H1 (cell line): ENCODE data around the gene MBP. TPM values are rescaled to one million over a fixed set of nuclear protein-coding genes. Genes with fewer than 3 reads are reported as not detected.

Source experiments
- CTCF ChIA-PET: fragments of 300-600 bp; sonication (Branson Sonifier 250); formaldehyde crosslinking; loops from one replicate; lab custom pipeline; 2021; ENCODE audit not compliant: partially characterized antibody; lab: Charles Lee
- POLR2A ChIA-PET: fragments of 300-600 bp; sonication (Branson Sonifier 250); formaldehyde crosslinking; loops from one replicate; lab custom pipeline; 2021; ENCODE audit warnings: inconsistent platforms; ENCODE audit not compliant: partially characterized antibody; lab: Charles Lee
- DNase-seq, 2 experiments: peaks; one replicate each; pipeline versions ENCODE4 v3.0.0 to v3.0.0-alpha.2; 2010 to 2022; ENCODE audit warnings: low spot score in 2 of 2, low read depth in 1 of 2, mixed read lengths in 1 of 2
- FAIRE-seq: peaks from 2 replicates; lab custom pipeline; 2011; peaks lifted over from hg19 to GRCh38; lab: Jason Lieb, UNC
- H2AFZ ChIP-seq: 2 replicates; pipeline ENCODE4 v1.8.1; 2012; ENCODE audit warnings: low read length, inconsistent platforms
- H2AK5ac ChIP-seq: 2 replicates; pipeline ENCODE4 v1.6.1; 2013; ENCODE audit warnings: low read depth, low read length
- H2BK120ac ChIP-seq: replicated peaks from 2 replicates; pipeline ENCODE3; 2013; ENCODE audit warnings: low read depth, low read length, inconsistent platforms
- H2BK12ac ChIP-seq: 2 replicates; pipeline ENCODE4 v1.6.1; 2013; ENCODE audit warnings: low read depth, low read length
- H2BK15ac ChIP-seq: 2 replicates; pipeline ENCODE4 v1.6.1; 2013; ENCODE audit warnings: low read length
- H2BK20ac ChIP-seq: 2 replicates; pipeline ENCODE4 v1.6.1; 2013; ENCODE audit warnings: low read length
- H2BK5ac ChIP-seq: 2 replicates; pipeline ENCODE4 v1.6.1; 2013; ENCODE audit warnings: low read depth, low read length
- H3K14ac ChIP-seq: 2 replicates; pipeline ENCODE4 v1.6.1; 2013; ENCODE audit warnings: inconsistent platforms; ENCODE audit not compliant: insufficient read length
- H3K18ac ChIP-seq: 2 replicates; pipeline ENCODE4 v1.6.1; 2013; ENCODE audit warnings: low read length; ENCODE audit errors: extremely low read depth
- H3K23ac ChIP-seq: 2 replicates; pipeline ENCODE4 v1.6.1; 2013; ENCODE audit warnings: inconsistent platforms; ENCODE audit not compliant: insufficient read length
- H3K23me2 ChIP-seq: 2 replicates; pipeline ENCODE4 v1.6.1; 2013; ENCODE audit warnings: low read depth, low read length
- H3K27ac ChIP-seq: 2 replicates; pipeline ENCODE4 v1.6.1; 2011; ENCODE audit warnings: low read depth, low read length, inconsistent platforms
- H3K27me3 ChIP-seq, 4 experiments: replicated peaks in 1 of 4; 1 replicate in 1 of 4; 2 replicates in 3 of 4; pipeline versions ENCODE4 v1.6.1 to v1.8.1; 2011 to 2013; ENCODE audit warnings: low read length in 3 of 4, mild to moderate bottlenecking in 3 of 4, inconsistent platforms in 2 of 4, mixed read lengths in 2 of 4, moderate library complexity in 1 of 4; ENCODE audit not compliant: control insufficient read depth in 3 of 4, insufficient read depth in 3 of 4; ENCODE audit errors: extremely low read depth in 1 of 4
- H3K36me3 ChIP-seq, 4 experiments: 2 replicates each; pipeline versions ENCODE4 v1.6.1 to v1.8.1; 2011 to 2013; ENCODE audit warnings: mild to moderate bottlenecking in 4 of 4, low read length in 3 of 4, moderate library complexity in 2 of 4, control low read depth in 1 of 4, inconsistent platforms in 1 of 4; ENCODE audit not compliant: insufficient read depth in 4 of 4, control insufficient read depth in 2 of 4
- H3K4ac ChIP-seq: replicated peaks from 2 replicates; pipeline ENCODE3; 2013; ENCODE audit warnings: low read length, low read depth, mixed read lengths, inconsistent platforms; ENCODE audit not compliant: insufficient read length
- H3K4me1 ChIP-seq, 4 experiments: replicated peaks in 1 of 4; 1 replicate in 1 of 4; 2 replicates in 3 of 4; pipeline versions ENCODE4 v1.6.1 to v1.8.1; 2011 to 2013; ENCODE audit warnings: low read length in 3 of 4, inconsistent platforms in 2 of 4, mixed read lengths in 1 of 4; ENCODE audit not compliant: insufficient read depth in 4 of 4, control insufficient read depth in 3 of 4
- H3K4me2 ChIP-seq, 2 experiments: 2 replicates each; pipeline versions ENCODE4 v1.6.1 to v1.8.1; 2011 to 2013; ENCODE audit warnings: low read depth in 2 of 2, low read length in 2 of 2, control low read depth in 1 of 2, inconsistent platforms in 1 of 2, mild to moderate bottlenecking in 1 of 2; ENCODE audit not compliant: insufficient read depth in 1 of 2
- H3K4me3 ChIP-seq, 4 experiments: fragments of 200-600, 300-600 bp in 1 of 4; sonication (generic), shearing (Covaris generic), sonication (Bioruptor Twin) in 1 of 4; 2 replicates each; pipeline versions ENCODE4 v1.5.1 to v1.8.1; 2011 to 2016; ENCODE audit warnings: low read length in 4 of 4, low read depth in 3 of 4, control low read depth in 2 of 4, inconsistent platforms in 2 of 4, mild to moderate bottlenecking in 2 of 4, mixed read lengths in 1 of 4, moderate library complexity in 1 of 4; ENCODE audit not compliant: insufficient read depth in 2 of 4; ENCODE audit errors: extremely low read depth in 1 of 4
- H3K56ac ChIP-seq: replicated peaks from 2 replicates; pipeline ENCODE3; 2013; ENCODE audit warnings: low read depth, mild to moderate bottlenecking, mixed read lengths, low read length, inconsistent platforms; ENCODE audit not compliant: insufficient read length
- H3K79me1 ChIP-seq: 2 replicates; pipeline ENCODE4 v1.6.1; 2013; ENCODE audit warnings: low read depth, low read length, control low read depth
- H3K79me2 ChIP-seq, 2 experiments: 2 replicates each; pipeline versions ENCODE4 v1.6.1 to v1.8.1; 2012 to 2013; ENCODE audit warnings: low read length in 2 of 2, mild to moderate bottlenecking in 2 of 2, inconsistent platforms in 1 of 2; ENCODE audit not compliant: insufficient read depth in 2 of 2, control insufficient read depth in 1 of 2
- H3K9ac ChIP-seq, 4 experiments: replicated peaks in 1 of 4; 1 replicate in 1 of 4; 2 replicates in 3 of 4; pipeline versions ENCODE4 v1.6.1 to v1.8.1; 2011 to 2013; ENCODE audit warnings: low read depth in 3 of 4, low read length in 3 of 4, control low read depth in 2 of 4, mild to moderate bottlenecking in 2 of 4, moderate library complexity in 2 of 4, inconsistent platforms in 1 of 4; ENCODE audit errors: extremely low read depth in 1 of 4
- H3K9me3 ChIP-seq, 2 experiments: 2 replicates each; pipeline versions ENCODE4 v1.6.1 to v1.8.1; 2012 to 2013; ENCODE audit warnings: mild to moderate bottlenecking in 2 of 2, moderate library complexity in 2 of 2, control low read depth in 1 of 2, inconsistent platforms in 1 of 2, low read depth in 1 of 2, low read length in 1 of 2, mixed read lengths in 1 of 2; ENCODE audit not compliant: insufficient read depth in 2 of 2
- H4K20me1 ChIP-seq, 2 experiments: replicated peaks in 1 of 2; 2 replicates each; pipeline versions ENCODE3 to v1.8.1; 2011 to 2013; ENCODE audit warnings: inconsistent platforms in 2 of 2, low read length in 2 of 2, mild to moderate bottlenecking in 1 of 2; ENCODE audit not compliant: insufficient read depth in 2 of 2, control insufficient read depth in 1 of 2
- H4K5ac ChIP-seq: 2 replicates; pipeline ENCODE4 v1.6.1; 2013; ENCODE audit warnings: low read length, low read depth, mixed read lengths, inconsistent platforms; ENCODE audit not compliant: insufficient read length
- H4K8ac ChIP-seq: 2 replicates; pipeline ENCODE4 v1.8.0; 2013; ENCODE audit warnings: mild to moderate bottlenecking, moderate library complexity, low read length, inconsistent platforms; ENCODE audit not compliant: insufficient read depth; ENCODE audit errors: extremely low read depth
- H4K91ac ChIP-seq: replicated peaks from 2 replicates; pipeline ENCODE3; 2013; ENCODE audit warnings: low read length, mixed read lengths, inconsistent platforms; ENCODE audit not compliant: insufficient read length
- CBX5 ChIP-seq: fragments of 300-800, 300-1000 bp; sonication (generic); IDR thresholded peaks from 2 replicates; pipeline ENCODE4 v1.7.1; 2016; ENCODE audit warnings: antibody characterized with exemption, low read length, low read depth
- GTF2F1 ChIP-seq: IDR thresholded peaks from 2 replicates; pipeline ENCODE4 v1.6.1; 2012; ENCODE audit warnings: low read depth, low read length, improper control_type of control experiment, borderline replicate concordance
- JUN ChIP-seq: IDR thresholded peaks from 2 replicates; pipeline ENCODE4 v1.6.1; 2011; ENCODE audit warnings: low read depth, mild to moderate bottlenecking, improper control_type of control experiment, low read length
- NRF1 ChIP-seq: IDR thresholded peaks from 2 replicates; pipeline ENCODE4 v1.6.1; 2011; ENCODE audit warnings: mild to moderate bottlenecking, low read depth, low read length, improper control_type of control experiment
- RBBP5 ChIP-seq: IDR thresholded peaks from 2 replicates; pipeline ENCODE4 v1.7.1; 2012; ENCODE audit warnings: low read depth, mild to moderate bottlenecking, inconsistent platforms, low read length, moderate library complexity, borderline replicate concordance
- SP1 ChIP-seq: IDR thresholded peaks from 2 replicates; pipeline ENCODE4 v1.6.1; 2011; ENCODE audit warnings: low read depth, low read length
- SP2 ChIP-seq: IDR thresholded peaks from 2 replicates; pipeline ENCODE4 v1.6.1; 2012; ENCODE audit warnings: mild to moderate bottlenecking, low read length, inconsistent platforms
- TBP ChIP-seq: IDR thresholded peaks from 2 replicates; pipeline ENCODE4 v1.6.1; 2011; ENCODE audit warnings: low read depth, low read length, improper control_type of control experiment
- WGBS, 2 experiments: shearing (Covaris generic) in 1 of 2; methylation state at CpG; one replicate each; pipeline versions ENCODE4 v1.1.6 to v1.1.7; 2013 to 2015; ENCODE audit warnings: low lambda C conversion rate in 2 of 2, mixed read lengths in 2 of 2, inconsistent platforms in 1 of 2, low coverage in 1 of 2, missing lambda C conversion rate in 1 of 2; ENCODE audit not compliant: insufficient replicate concordance in 2 of 2, insufficient coverage in 1 of 2, insufficient read length in 1 of 2; ENCODE audit errors: extremely low coverage in 1 of 2, missing lambda C conversion rate in 1 of 2; 5-methylcytosine and 5-hydroxymethylcytosine counted together
- polyA plus RNA-seq, 7 experiments: library from polyadenylated mRNA; depleted of rRNA in 3 of 7; stranded (reverse) in 5 of 7; unstranded in 2 of 7; fragments of >200 nt in 5 of 7; fragments of 200-250 nt in 2 of 7; gene quantifications; 1 replicate in 5 of 7; 2 replicates in 1 of 7; 4 replicates in 1 of 7; pipeline versions ENCODE4 v1.2.1 to v1.2.3, GENCODE V29; 2011 to 2013; ENCODE audit warnings: missing spikeins in 2 of 7, mixed read lengths in 2 of 7
- total RNA-seq: library from RNA; stranded (reverse); fragmentation: NEBNext Ultra II Directional; extraction: Animal tissue kit (Norgen Biotek cat#: 25700); gene quantifications from 2 replicates; pipeline ENCODE4 v1.2.1, GENCODE V29; 2021
- TF ChIP-seq, protein P1 (sequence below): IDR thresholded peaks from 2 replicates; pipeline ENCODE4 v1.6.1; 2012; ENCODE audit warnings: low read length, inconsistent platforms

MBP gene
- total and polyA plus RNA-seq, 2 of the 8 experiments (the other 6 are each of a cell fraction or from before 2014, with no cell fraction given) = 7.7 to 19.2 TPM

DNA sequence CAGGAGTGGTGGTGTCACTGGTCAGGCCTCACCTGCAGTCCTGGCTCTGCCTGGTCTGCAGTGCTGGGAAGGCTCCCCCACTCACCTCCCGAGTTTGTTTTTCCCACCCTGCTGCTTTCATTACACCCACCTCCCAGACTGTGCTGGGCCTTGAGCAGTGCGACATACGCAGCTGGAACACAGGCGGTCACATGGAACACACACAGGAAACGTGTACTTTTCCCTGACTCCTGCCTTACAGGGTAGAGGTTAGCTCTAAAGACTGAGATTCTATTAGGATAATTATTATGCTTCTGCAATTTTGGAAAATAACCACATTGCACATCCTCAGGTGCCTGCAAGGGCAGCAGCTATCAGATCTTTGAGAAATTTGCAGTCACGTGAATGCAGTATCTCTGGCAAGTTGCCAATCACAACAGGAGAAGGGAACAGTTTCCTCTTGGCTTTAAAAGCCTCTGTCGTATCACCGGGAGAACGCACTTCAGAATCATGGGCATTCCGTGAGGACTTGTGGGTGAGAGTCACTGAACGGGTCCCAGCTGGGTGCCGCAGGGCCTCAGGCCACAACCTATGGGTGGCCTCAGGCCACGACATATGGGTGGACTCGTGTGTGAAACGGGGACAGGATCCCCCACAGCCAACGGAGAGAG, 173.8 kb downstream of the MBP start:
- Histone ChIP-seq H2AFZ (no peak overlapping the region), H3K9ac (no peak overlapping the region), H3K18ac (no peak overlapping the region; the same call in 1 of the 2 replicates), H4K8ac (no peak overlapping the region), H3K4me3 (no peak overlapping the region), H3K4ac (no peak overlapping the region), H3K36me3 (peaks cover 0 to 8% (median 3%) of the 10 kb centered on the region in 4 experiments; a peak in 4 of 8 replicates), H2BK120ac (no peak overlapping the region), H3K27me3 (no peaks in the 10 kb centered on the region), H3K79me2 (no peaks in the 10 kb centered on the region), H4K20me1 (peaks cover 3 to 4% of the 10 kb centered on the region in 2 experiments), H3K27ac (no peak overlapping the region), H3K23ac (no peak overlapping the region), H2BK12ac (no peak overlapping the region), H3K4me1 (0 out of 7 replicates have a peak, but pooled peaks cover 0 to 2% (median 0%) of the 10 kb centered on the region in 4 experiments), H3K56ac (no peak overlapping the region), H2BK15ac (no peak overlapping the region), H3K14ac (no peak overlapping the region), H3K79me1 (no peaks in the 10 kb centered on the region), H4K5ac (no peak overlapping the region), H3K9me3 (no peaks in the 10 kb centered on the region), H2BK20ac (no peak overlapping the region; the same call in 1 of the 2 replicates), H3K4me2 (no peak overlapping the region), H3K23me2 (no peaks in the 10 kb centered on the region), H4K91ac (no peak overlapping the region), H2AK5ac (no peak overlapping the region), H2BK5ac (no peak overlapping the region; the same call in 1 of the 2 replicates)
- ChIA-PET CTCF (interaction anchor here (0.8 to 12.3 kb wide), 15 partner anchors 9 to 440 kb away, joined by 3 to 188 read pairs (median 4); no protein-coding TSS in a partner anchor), POLR2A (interaction anchor here (2.9 kb wide), 1 partner anchor 10 kb away, joined by 11 read pairs; no protein-coding TSS in a partner anchor)
- 84% methylated on average over 16 of the region's 16 CpGs; no CpG with 5 or more reads in 1 of the 2 experiments for WGBS, 2 experiments
- no peak for FAIRE-seq
- DNase-seq = no peak
- TF ChIP-seq SP1 = no peak
- no peak for TF ChIP-seq CBX5
- no peak for TF ChIP-seq TBP
- TF ChIP-seq SP2 = no peak
- TF ChIP-seq RBBP5 = no peak
- no peak for TF ChIP-seq JUN
- TF ChIP-seq NRF1 = no peak
- TF ChIP-seq GTF2F1 = no peak
- TF ChIP-seq, protein P1, sequence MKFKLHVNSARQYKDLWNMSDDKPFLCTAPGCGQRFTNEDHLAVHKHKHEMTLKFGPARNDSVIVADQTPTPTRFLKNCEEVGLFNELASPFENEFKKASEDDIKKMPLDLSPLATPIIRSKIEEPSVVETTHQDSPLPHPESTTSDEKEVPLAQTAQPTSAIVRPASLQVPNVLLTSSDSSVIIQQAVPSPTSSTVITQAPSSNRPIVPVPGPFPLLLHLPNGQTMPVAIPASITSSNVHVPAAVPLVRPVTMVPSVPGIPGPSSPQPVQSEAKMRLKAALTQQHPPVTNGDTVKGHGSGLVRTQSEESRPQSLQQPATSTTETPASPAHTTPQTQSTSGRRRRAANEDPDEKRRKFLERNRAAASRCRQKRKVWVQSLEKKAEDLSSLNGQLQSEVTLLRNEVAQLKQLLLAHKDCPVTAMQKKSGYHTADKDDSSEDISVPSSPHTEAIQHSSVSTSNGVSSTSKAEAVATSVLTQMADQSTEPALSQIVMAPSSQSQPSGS = no peak
